ENCODE measurements around the gene GGPS1. TPM values are rescaled to one million over a fixed set of nuclear protein-coding genes. Genes with fewer than 3 reads are reported as not detected.
A peak's percentile ranks its signal among the peaks of the same experiment; 100 is the strongest.
"Not testable (repeated sequence)": the region's sequence is repeated elsewhere in the genome, so short reads cannot be mapped to it uniquely, and the experiment has no call there.

Gene GGPS1
- 33.9 and 45.5 TPM in 2 replicates for total RNA-seq (ENCODE audit: low replicate concordance)
- long read RNA-seq, transcript GGPS1-201 (4 exons, 2,895 nt), result major isoform, 163 of 181 reads
- long read RNA-seq, transcript GGPS1-203 (3 exons, 1,407 nt), result minor isoform, 14 of 181 reads
- long read RNA-seq, partial matches to known transcripts, result 0 of 181 reads
- long read RNA-seq, other reads (novel, unspliced or antisense), result 4 of 181 reads

GRCh38 chr1:235328271-235329138, at the start of gene GGPS1:
TSS of gene GGPS1 (plus strand) at chr1:235328570. CDS start at chr1:235335265, 6,695 bp downstream.
- H3K4me1 Mint-ChIP-seq (ENCODE audit: unreplicated experiment), result peaks cover 32% of the 10 kb centered on the region
- H3K4me3 Mint-ChIP-seq, result no peak within 1 kb of the TSS
- H3K27me3 Mint-ChIP-seq, result no peaks in the 10 kb centered on the region
- DNase-seq (ENCODE audit: extremely low spot score, unreplicated experiment), result peak; percentile 98
- peak; percentile 55 for TF ChIP-seq CTCF (conservative IDR thresholded peaks at IDR 0.05)
- no peak within 1 kb of the TSS for H3K27ac Mint-ChIP-seq
- no peaks in the 10 kb centered on the region for H3K9me3 Mint-ChIP-seq
- H3K36me3 Mint-ChIP-seq, result peaks cover 5% of the 10 kb centered on the region

GRCh38 chr1:235278915-235279292, 49.5 kb upstream of the GGPS1 start:
- Mint-ChIP-seq H3K9me3 (no peaks in the 10 kb centered on the region), H3K4me1 (ENCODE audit: unreplicated experiment) (peaks cover 26% of the 10 kb centered on the region), H3K4me3 (no peak overlapping the region), H3K27ac (no peak overlapping the region), H3K27me3 (no peaks in the 10 kb centered on the region), H3K36me3 (no peaks in the 10 kb centered on the region)
- DNase-seq (ENCODE audit: extremely low spot score, unreplicated experiment), result no peak
- no peak for TF ChIP-seq CTCF (conservative IDR thresholded peaks at IDR 0.05)

GRCh38 chr1:235279694-235280093, 48.7 kb upstream of the GGPS1 start:
- no peak overlapping the region for H3K27ac Mint-ChIP-seq
- no peaks in the 10 kb centered on the region for H3K9me3 Mint-ChIP-seq
- no peak overlapping the region for H3K4me3 Mint-ChIP-seq
- peaks cover 25% of the 10 kb centered on the region for H3K4me1 Mint-ChIP-seq (ENCODE audit: unreplicated experiment)
- no peaks in the 10 kb centered on the region for H3K27me3 Mint-ChIP-seq
- no peak for TF ChIP-seq CTCF (conservative IDR thresholded peaks at IDR 0.05)
- H3K36me3 Mint-ChIP-seq, result no peaks in the 10 kb centered on the region
- no peak for DNase-seq (ENCODE audit: extremely low spot score, unreplicated experiment)

- H3K27me3 Mint-ChIP-seq, result no peaks in the 10 kb centered on the region
- no peak for TF ChIP-seq CTCF (conservative IDR thresholded peaks at IDR 0.05)
- peaks cover 4% of the 10 kb centered on the region for H3K36me3 Mint-ChIP-seq
- no peaks in the 10 kb centered on the region for H3K9me3 Mint-ChIP-seq
- H3K4me3 Mint-ChIP-seq, result no peak overlapping the region
- H3K27ac Mint-ChIP-seq, result no peak overlapping the region
- H3K4me1 Mint-ChIP-seq (ENCODE audit: unreplicated experiment), result peaks cover 20% of the 10 kb centered on the region
- no peak for DNase-seq (ENCODE audit: extremely low spot score, unreplicated experiment)
Measured at GRCh38 chr1:235280467-235280866, 47.9 kb upstream of the GGPS1 start.

- not testable (repeated sequence) for DNase-seq (ENCODE audit: extremely low spot score, unreplicated experiment); H3K9me3 Mint-ChIP-seq; H3K36me3 Mint-ChIP-seq; H3K4me3 Mint-ChIP-seq; H3K27ac Mint-ChIP-seq; H3K27me3 Mint-ChIP-seq
- peaks cover 26% of the 10 kb centered on the region for H3K4me1 Mint-ChIP-seq (ENCODE audit: unreplicated experiment)
Measured at GRCh38 chr1:235283636-235284035, 44.7 kb upstream of the GGPS1 start.

- Mint-ChIP-seq H3K27me3 (no peaks in the 10 kb centered on the region), H3K9me3 (no peaks in the 10 kb centered on the region), H3K36me3 (peaks cover 6% of the 10 kb centered on the region), H3K4me1 (ENCODE audit: unreplicated experiment) (peaks cover 26% of the 10 kb centered on the region), H3K4me3 (no peak overlapping the region), H3K27ac (no peak overlapping the region)
- TF ChIP-seq CTCF (conservative IDR thresholded peaks at IDR 0.05), result no peak
- DNase-seq (ENCODE audit: extremely low spot score, unreplicated experiment), result no peak
Measured at GRCh38 chr1:235284231-235284769, 44.1 kb upstream of the GGPS1 start.
